ENCODE measurements around the gene ANKRD55. TPM values are rescaled to one million over a fixed set of nuclear protein-coding genes. Genes with fewer than 3 reads are reported as not detected.

The ANKRD55 gene
- total RNA-seq, 1 experiment from 2014 or later, result 0.27 TPM

GRCh38 chr5:56146674-56147073 lies 86.5 kb downstream of the ANKRD55 start:
- ChIA-PET POLR2A (no interaction called here), CTCF (interaction anchor here (0.6 kb wide), 1 partner anchor 41 kb away, joined by 5 read pairs; no protein-coding TSS in a partner anchor)
- Histone ChIP-seq H3K4me3 (ENCODE audit: low read depth, low read length) (no peak overlapping the region), H3K4me1 (peaks cover 64% of the 10 kb centered on the region), H3K9me3 (no peaks in the 10 kb centered on the region), H3K36me3 (ENCODE audit: control insufficient read depth, insufficient read depth, low read length) (no peaks in the 10 kb centered on the region), H3K27me3 (replicated peaks; ENCODE audit: control insufficient read depth, insufficient read depth, low read length) (no peaks in the 10 kb centered on the region)
- Mint-ChIP-seq H3K36me3 (ENCODE audit: insufficient read depth, unreplicated experiment) (peaks cover 6% of the 10 kb centered on the region), H3K4me3 (ENCODE audit: unreplicated experiment) (no peak overlapping the region), H3K4me1 (ENCODE audit: low read depth, unreplicated experiment) (peaks cover 51% of the 10 kb centered on the region), H3K27me3 (ENCODE audit: insufficient read depth, unreplicated experiment) (no peaks in the 10 kb centered on the region), H3K27ac (ENCODE audit: unreplicated experiment) (peak overlapping the region; percentile 59), H3K9me3 (ENCODE audit: unreplicated experiment) (no peaks in the 10 kb centered on the region)
- no peak for TF ChIP-seq CTCF (IDR thresholded peaks at IDR 0.05; ENCODE audit: insufficient read depth in 1 of 2, low read depth in 1 of 2, low read length in 1 of 2, severe bottlenecking in 1 of 2, unreplicated experiment in 1 of 2)
- intact Hi-C loops (cut with micrococcal nuclease; ENCODE audit: unreplicated experiment), result loop anchor here (5.0 kb wide), 1 partner anchor 74 kb away; no protein-coding TSS in a partner anchor
- BruUV-seq (replicated peaks), result no TSS peak
- no peak for DNase-seq

- Histone ChIP-seq H3K4me1 (peaks cover 69% of the 10 kb centered on the region), H3K27me3 (replicated peaks; ENCODE audit: control insufficient read depth, insufficient read depth, low read length) (no peaks in the 10 kb centered on the region), H3K36me3 (ENCODE audit: control insufficient read depth, insufficient read depth, low read length) (no peaks in the 10 kb centered on the region), H3K9me3 (no peaks in the 10 kb centered on the region), H3K4me3 (ENCODE audit: low read depth, low read length) (no peak overlapping the region)
- intact Hi-C loops (cut with micrococcal nuclease; ENCODE audit: unreplicated experiment), result loop anchor here (1.0 to 5.0 kb wide), 7 partner anchors 12 to 211 kb away; partner anchors contain the start of gene IL6ST
- no peaks in the 10 kb centered on the region for H3K27me3 Mint-ChIP-seq (ENCODE audit: insufficient read depth, unreplicated experiment)
- peak overlapping the region; percentile 38 for H3K4me3 Mint-ChIP-seq (ENCODE audit: unreplicated experiment)
- peak overlapping the region; percentile 83 for H3K27ac Mint-ChIP-seq (ENCODE audit: unreplicated experiment)
- peaks cover 6% of the 10 kb centered on the region for H3K36me3 Mint-ChIP-seq (ENCODE audit: insufficient read depth, unreplicated experiment)
- peaks cover 54% of the 10 kb centered on the region for H3K4me1 Mint-ChIP-seq (ENCODE audit: low read depth, unreplicated experiment)
- no peak for TF ChIP-seq CTCF (IDR thresholded peaks at IDR 0.05; ENCODE audit: insufficient read depth in 1 of 2, low read depth in 1 of 2, low read length in 1 of 2, severe bottlenecking in 1 of 2, unreplicated experiment in 1 of 2)
- ChIA-PET CTCF (interaction anchor here (0.5 to 1.5 kb wide), 5 partner anchors 22 to 209 kb away, joined by 3 to 13 read pairs (median 6); no protein-coding TSS in a partner anchor), POLR2A (interaction anchor here (1.1 to 1.2 kb wide), 3 partner anchors 22 to 151 kb away, joined by 5 to 8 read pairs (median 7); partner anchors contain the start of gene IL6ST)
- no peaks in the 10 kb centered on the region for H3K9me3 Mint-ChIP-seq (ENCODE audit: unreplicated experiment)
- BruUV-seq (replicated peaks), result TSS peak; percentile 71
- no peak for DNase-seq
These were observed 87.6 kb downstream of the ANKRD55 start for GRCh38 chr5:56145511-56145910.

GRCh38 chr5:56145106-56145505 lies 88.0 kb downstream of the ANKRD55 start:
- Histone ChIP-seq H3K27me3 (replicated peaks; ENCODE audit: control insufficient read depth, insufficient read depth, low read length) (no peaks in the 10 kb centered on the region), H3K36me3 (ENCODE audit: control insufficient read depth, insufficient read depth, low read length) (no peaks in the 10 kb centered on the region; the same call in 1 of the 2 replicates), H3K4me1 (peaks cover 69% of the 10 kb centered on the region), H3K4me3 (ENCODE audit: low read depth, low read length) (no peak overlapping the region), H3K9me3 (no peaks in the 10 kb centered on the region)
- H3K36me3 Mint-ChIP-seq (ENCODE audit: insufficient read depth, unreplicated experiment), result peaks cover 6% of the 10 kb centered on the region
- no TSS peak for BruUV-seq (replicated peaks)
- no peaks in the 10 kb centered on the region for H3K9me3 Mint-ChIP-seq (ENCODE audit: unreplicated experiment)
- intact Hi-C loops (cut with micrococcal nuclease; ENCODE audit: unreplicated experiment), result loop anchor here (1.0 to 5.0 kb wide), 7 partner anchors 12 to 211 kb away; partner anchors contain the start of gene IL6ST
- POLR2A ChIA-PET, result interaction anchor here (0.7 to 1.2 kb wide), 4 partner anchors 9 to 150 kb away, joined by 3 to 8 read pairs (median 6); partner anchors contain the start of gene IL6ST
- DNase-seq, result peak; percentile 90 to 95
- peak overlapping the region; percentile 38 for H3K4me3 Mint-ChIP-seq (ENCODE audit: unreplicated experiment)
- peaks cover 54% of the 10 kb centered on the region for H3K4me1 Mint-ChIP-seq (ENCODE audit: low read depth, unreplicated experiment)
- peak overlapping the region; percentile 83 for H3K27ac Mint-ChIP-seq (ENCODE audit: unreplicated experiment)
- no peaks in the 10 kb centered on the region for H3K27me3 Mint-ChIP-seq (ENCODE audit: insufficient read depth, unreplicated experiment)
- TF ChIP-seq CTCF (IDR thresholded peaks at IDR 0.05; ENCODE audit: insufficient read depth in 1 of 2, low read depth in 1 of 2, low read length in 1 of 2, severe bottlenecking in 1 of 2, unreplicated experiment in 1 of 2), result no peak
- CTCF ChIA-PET, result interaction anchor here (0.5 to 1.5 kb wide), 7 partner anchors 21 to 209 kb away, joined by 3 to 13 read pairs (median 6); no protein-coding TSS in a partner anchor

Data from Caco-2 (cell line).